NOMO-1 treated with dmso at 0.1 percent for 144 hours (cell line): ENCODE measurements around the gene SLC24A4.

Source experiments
- DNase-seq: peaks from one replicate; lab custom pipeline; 2025; ENCODE audit not compliant: unreplicated experiment; lab: John Stamatoyannopoulos, UW

Gene SLC24A4

DNA sequence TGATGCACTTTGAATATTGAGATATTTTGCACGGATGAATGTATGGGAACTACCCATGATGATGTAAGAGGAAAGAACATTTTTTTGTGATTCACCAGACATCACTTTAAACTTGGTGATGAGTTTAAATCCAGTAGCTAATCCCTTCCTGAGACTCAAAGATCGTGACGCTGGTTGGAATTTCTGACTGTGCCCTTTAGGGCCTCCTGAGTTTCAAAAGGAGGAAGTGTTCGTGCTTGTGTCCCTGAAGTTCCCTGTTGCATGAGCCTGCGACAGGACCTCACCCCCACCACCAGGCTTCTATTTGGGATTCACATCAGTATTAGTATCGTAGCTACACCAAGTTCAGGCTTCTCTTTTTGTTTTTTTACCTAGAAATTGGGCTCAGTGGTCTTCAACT is 172.1 kb downstream of the SLC24A4 start:
- peak; percentile 34 for DNase-seq

GRCh38 chr14:92496191-92496857 is 173.4 kb downstream of the SLC24A4 start:
- no peak for DNase-seq

DNA sequence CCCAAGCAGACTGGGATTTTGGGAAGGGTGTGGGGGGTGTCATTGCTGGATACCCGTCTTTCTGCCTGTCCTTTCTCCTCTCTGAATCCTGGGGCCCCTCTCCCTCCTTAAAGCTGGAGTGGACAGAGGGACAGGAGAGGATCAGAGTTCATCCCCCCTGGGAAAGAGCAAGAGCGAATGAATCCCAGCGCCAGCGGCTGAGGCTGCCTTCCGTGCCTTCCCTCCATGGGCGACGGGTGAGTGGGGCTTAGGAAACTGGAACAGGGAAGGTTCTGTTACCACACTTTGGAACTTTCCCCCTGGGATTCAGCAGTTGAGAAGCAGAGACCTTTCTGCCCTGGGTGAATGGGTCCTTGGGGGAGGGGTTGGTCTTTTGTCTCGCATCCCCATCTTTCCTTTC is 174.4 kb downstream of the SLC24A4 start:
- no peak for DNase-seq

- DNase-seq = no peak
These were observed 176.3 kb downstream of the SLC24A4 start for GRCh38 chr14:92499234-92499633.

- no peak for DNase-seq
These were observed 177.6 kb downstream of the SLC24A4 start for GRCh38 chr14:92500491-92500941.

DNA sequence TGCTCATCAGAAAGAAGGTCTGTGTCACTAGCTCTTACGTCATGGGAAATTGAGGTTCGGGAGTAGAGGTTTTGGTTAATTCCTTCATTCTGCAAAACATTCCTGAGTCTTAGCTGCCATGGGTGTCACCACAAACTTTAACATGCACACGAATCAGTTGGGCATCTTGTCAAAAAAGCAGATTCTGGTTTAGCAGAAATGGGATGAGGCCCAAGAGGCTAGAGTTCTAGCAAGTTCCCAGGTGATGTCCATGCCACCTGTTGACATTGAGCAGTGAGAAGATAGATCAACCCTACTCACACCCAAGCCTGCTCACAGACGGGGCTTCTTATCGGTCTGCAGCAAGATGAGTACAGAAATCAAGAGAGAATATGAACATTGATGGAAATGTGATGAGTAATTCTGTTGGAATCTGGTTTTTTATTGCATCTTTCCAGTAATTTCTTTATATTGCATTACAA is 179.0 kb downstream of the SLC24A4 start:
- DNase-seq = no peak

DNA sequence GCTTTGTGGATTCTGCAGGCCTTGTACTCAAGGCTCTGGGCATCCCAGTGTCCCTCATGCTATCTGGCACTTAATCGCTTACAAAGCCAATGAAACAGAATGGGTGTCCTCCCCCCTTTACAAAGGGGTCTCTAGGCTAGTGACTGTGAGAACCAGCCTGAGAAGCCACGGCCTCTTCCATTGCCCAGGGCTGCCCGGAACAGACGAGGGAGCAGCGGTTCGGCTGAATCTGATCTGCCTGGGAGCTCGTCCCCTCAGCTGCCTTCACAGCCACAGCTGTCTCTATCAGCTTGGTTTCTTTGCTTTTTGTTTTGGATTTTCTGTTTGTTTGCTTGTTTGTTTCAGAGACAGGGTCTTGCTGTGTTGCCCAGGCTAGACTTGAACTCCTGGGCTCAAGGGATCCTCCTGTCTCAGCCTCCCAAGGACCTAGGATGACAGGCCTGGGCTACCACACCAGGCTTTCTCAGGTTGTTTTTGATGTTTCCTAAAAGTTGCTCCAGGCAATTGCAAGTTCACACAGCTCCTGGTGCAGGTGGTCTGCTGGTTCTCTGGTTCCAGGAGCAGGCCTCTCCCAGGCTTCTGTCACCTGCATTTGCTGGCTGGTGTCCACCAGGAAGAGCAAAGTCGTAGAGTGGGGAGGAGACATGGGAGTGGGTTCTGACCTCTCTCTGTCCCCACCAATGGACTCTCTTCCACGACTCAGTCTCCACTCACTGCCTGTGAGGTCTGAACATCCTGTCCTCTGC is 179.7 kb downstream of the SLC24A4 start:
- DNase-seq = no peak

DNA sequence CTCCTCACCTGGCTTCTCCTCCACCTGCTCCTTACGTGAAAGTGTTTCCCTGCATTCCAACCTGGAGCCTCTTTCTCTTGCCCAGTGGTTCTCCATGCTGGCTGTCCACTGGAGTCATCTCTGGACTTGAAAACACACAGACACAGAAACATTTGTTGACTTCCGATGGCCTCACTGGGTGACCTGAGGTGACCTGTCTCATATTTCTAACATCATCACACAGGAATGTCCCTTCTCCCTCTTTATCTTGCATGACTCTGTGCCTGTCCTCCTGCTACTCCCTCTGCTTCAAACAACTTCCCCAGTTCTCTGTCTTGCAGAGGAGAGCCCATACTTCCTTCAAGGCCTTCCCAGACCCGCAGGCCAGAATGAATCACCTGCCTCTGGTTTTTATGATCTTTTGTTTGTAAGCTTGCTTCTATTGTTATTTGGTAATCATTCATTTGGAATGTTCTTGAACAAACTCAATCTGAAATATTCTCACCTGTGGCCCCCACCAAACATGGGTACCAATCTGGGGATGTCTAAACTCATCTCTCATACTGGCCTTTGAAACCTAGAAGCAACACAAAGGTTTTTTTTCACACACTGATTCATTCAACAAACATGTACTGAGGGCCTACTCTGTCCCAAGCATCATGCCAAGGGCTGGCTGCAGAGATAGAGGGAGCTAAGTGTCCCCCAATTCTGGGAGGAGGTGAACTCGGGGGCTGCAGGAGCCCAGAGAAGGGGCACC is 181.0 kb downstream of the SLC24A4 start:
- no peak for DNase-seq

DNA sequence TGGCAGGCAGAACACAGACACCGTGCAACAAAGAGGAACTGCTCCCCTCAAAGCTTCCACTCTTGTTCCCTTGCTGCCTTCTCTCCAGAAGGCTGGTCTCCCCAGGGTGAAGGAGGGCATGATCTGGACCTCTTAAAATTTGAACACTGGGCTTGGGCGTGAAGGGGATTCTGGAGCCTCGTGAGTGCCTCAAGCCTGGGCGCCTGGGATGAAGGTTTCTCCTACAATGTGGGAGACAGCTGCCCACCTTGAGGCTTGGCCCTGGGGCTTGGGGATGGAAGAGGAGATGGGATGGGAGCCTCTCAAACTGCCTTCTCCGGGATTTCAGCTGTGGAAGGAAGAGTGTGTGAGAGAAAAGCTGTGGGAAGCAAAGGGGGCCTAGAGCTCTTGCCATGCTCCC is 182.9 kb downstream of the SLC24A4 start:
- DNase-seq = no peak

DNA sequence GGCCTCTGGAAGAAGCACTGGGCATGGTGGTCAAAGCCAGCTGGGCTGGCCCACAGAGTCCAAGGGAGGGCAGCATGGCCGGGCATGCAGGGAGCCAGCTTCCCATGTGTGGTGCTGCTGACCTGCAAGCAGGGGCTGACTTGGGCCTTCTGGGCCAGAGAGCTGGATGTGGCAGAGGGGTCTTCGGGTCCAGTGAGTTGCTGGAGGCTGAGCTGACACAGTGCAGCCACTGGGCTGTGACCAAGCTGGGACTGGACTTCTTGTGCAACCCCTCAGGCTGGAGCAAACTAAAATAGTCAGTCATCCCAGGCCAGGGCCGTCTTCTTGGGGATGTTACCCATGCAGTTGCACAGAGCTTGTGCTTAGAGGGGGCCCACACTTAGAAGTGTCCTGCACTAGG is 183.3 kb downstream of the SLC24A4 start:
- DNase-seq = no peak

DNA sequence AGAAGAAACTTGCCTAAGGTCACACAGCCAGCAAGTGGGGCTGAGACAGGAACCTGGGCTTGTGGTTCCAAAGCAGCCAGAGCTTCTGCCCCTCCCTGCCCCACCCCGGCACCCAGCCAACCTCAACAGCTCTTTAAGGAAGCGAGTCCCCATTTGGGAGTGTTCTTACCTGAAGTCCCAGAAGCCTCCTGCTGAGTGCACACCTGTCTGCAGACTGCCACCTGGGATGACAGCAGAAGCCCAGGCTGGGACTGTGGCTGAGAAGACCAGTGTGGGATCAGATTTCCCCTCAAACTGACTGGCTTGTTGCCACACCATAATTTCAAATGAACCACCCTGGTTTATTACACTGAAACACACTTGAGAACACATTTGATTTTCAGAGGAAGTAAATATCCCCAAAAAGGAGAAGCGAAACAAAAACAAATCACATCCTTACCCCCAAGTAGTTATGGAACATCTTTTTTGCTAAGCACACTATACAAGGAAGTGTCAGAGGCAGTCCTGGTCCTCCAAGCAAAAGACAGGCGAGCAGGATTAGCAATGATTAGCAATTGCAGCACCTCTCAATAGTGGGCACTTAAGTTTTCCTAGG is 184.3 kb downstream of the SLC24A4 start:
- DNase-seq = peak; percentile 82

DNA sequence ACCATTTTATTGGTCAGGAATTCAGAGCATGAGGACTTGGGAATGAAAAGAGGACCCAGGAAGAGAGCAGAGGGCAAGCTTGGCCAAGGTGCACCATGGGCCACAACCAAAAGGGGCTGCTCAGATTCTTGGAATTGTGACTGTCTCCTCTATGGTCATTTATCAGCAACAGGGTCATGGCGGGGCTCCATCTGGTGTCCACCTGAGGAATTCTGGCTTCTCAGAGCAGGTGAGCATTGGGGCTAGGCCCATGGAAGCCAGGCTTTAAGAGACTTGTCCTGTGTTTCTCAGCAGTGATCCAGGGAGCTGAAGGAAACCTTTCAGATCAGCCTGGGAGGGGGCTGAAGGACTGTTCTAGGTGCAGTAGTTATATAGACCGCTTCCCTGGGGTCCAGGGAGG is 188.0 kb downstream of the SLC24A4 start:
- no peak for DNase-seq

DNA sequence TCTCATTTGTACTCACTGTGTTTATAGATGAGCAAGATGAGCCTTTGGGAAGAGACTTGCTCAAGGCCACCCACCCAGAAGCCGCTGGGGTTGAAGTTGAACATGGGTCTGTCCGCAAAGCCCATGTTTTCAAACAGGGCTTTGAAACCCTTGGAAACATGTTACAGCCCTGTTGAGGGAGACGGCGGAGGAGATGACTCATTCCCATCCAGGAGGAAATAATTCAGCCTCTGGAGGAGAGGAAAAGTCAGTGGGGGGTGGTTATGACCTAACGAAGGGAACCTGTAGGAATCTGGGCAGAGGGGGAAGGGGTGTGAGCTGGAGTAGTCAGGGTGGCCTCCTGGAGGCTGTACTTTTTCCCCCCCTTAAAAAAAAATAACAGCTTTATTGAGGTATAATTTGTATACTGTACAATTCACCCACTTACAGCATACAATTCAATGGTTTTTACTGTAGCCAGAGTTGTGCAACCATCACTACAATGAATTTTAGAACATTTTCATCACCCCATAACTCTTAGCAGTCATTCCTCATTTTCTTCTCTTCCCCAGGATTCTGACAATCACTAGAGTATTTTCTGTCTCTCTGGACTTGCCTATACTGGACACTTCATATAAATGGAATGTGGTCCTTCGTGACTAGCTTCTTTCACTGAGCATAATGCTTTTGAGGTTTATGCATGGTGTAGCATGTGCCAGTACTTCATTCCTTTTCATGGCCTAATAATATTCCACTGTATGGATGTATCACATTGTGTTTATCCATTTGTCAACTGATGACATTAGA is 188.7 kb downstream of the SLC24A4 start:
- DNase-seq = no peak

DNA sequence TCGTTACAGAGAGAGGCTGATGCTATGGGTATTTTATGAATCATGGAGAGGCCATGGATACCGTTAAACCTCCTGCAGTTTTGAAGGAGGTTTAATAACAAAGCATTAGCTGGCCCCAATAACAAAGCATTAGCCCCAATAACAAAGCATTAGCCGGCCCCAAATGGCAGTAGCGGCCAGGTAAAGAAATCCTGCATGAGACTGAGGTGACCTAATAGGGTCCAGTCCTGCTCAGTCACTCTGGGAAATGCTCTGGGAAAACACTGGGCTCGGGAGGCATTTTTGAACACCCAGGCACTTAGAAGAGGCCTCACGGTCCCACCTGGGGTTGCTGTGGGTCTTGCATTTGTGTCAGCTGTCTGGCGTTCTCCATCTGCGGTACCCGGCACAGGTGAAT is 189.8 kb downstream of the SLC24A4 start:
- no peak for DNase-seq

GRCh38 chr14:92513204-92513965 is 190.4 kb downstream of the SLC24A4 start, which contains the start of gene RIN3:
Gene RIN3 (plus strand): TSS chr14:92513781. CDS start chr14:92513933, 152 bp downstream.
- peak; percentile 48 for DNase-seq

DNA sequence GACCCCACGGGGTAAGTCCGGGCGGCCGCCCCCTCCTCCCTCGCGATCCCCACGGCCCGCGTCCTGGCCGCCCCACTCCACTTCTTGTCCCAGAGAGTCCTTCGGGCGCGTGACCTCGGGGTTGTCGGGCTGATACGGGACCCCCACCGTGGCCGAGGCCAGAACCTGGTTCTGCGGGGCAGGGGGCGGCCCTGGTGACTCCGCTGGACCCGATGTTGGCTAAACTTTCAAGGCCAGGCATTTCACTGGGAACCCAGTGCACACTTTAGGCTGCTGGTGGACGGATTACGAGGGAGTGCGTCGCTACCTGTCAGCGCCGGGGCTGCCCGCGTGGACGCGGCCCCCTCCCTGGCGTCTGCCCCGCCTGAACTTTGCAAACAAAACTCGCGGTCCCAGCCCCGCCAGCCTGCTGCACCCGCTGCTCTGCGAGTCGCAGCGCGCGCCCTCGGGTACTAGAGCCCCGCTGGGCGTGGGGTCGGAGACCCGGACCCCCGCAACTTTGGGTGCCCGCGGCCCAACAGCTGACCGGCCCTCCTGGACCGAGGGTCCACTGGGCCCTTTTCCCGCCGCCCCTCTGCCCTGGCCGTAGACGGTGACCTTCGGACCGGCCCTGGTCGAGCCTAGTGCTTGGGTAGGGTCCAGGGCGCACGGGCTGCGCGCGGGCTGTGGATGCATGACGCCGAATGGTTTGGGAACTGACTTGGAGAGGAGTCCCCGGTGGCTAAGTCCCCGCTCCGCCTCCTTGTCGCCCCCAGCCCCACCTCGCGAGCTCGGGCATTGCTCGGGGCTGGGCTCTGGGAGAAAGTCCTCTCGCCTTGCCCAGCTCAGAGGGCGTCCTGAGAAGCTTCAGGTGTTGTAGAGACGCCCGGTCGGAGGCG is 191.2 kb downstream of the SLC24A4 start:
- no peak for DNase-seq

- no peak for DNase-seq
These were observed 192.0 kb downstream of the SLC24A4 start for GRCh38 chr14:92514844-92515514.
